Stimulated activated naive CD8-positive, alpha-beta T cell treated with anti-CD3 and anti-CD28 coated beads, Interleukin-15, Interleukin-2, amounts not matched to agents 100 ng/mL and 50 ng/mL, for 24 hours (primary cell): Measurements from ENCODE around the gene DACT2.
"Not testable (repeated sequence)": the region's sequence is repeated elsewhere in the genome, so short reads cannot be mapped to it uniquely, and the experiment has no call there.

Experiments used
- H3K27ac Mint-ChIP-seq: one replicate; pipeline ENCODE4 v1.8.0; 2021; ENCODE audit warnings: mild to moderate bottlenecking, mixed read lengths
- H3K27me3 Mint-ChIP-seq: one replicate; pipeline ENCODE4 v1.8.0; 2021; ENCODE audit warnings: mixed read lengths
- H3K36me3 Mint-ChIP-seq: one replicate; pipeline ENCODE4 v1.8.0; 2021; ENCODE audit warnings: low read depth, mixed read lengths
- H3K4me1 Mint-ChIP-seq: one replicate; pipeline ENCODE4 v1.8.0; 2021; ENCODE audit warnings: low read depth, mixed read lengths
- H3K4me3 Mint-ChIP-seq: one replicate; pipeline ENCODE4 v1.8.0; 2021; ENCODE audit warnings: mild to moderate bottlenecking, mixed read lengths
- H3K9me3 Mint-ChIP-seq: one replicate; pipeline ENCODE4 v1.8.0; 2021; ENCODE audit warnings: mixed read lengths

DACT2 gene

GRCh38 chr6:168318579-168319278 lies 848 bp downstream of the DACT2 start:
- H3K27ac Mint-ChIP-seq = no peak overlapping the region
- H3K36me3 Mint-ChIP-seq = no peaks in the 10 kb centered on the region
- H3K9me3 Mint-ChIP-seq = no peaks in the 10 kb centered on the region
- no peak overlapping the region for H3K4me3 Mint-ChIP-seq
- peaks cover 48% of the 10 kb centered on the region for H3K27me3 Mint-ChIP-seq
- H3K4me1 Mint-ChIP-seq = no peaks in the 10 kb centered on the region

- H3K4me3 Mint-ChIP-seq = no peak overlapping the region
- H3K27ac Mint-ChIP-seq = no peak overlapping the region
- peaks cover 53% of the 10 kb centered on the region for H3K27me3 Mint-ChIP-seq
- H3K36me3 Mint-ChIP-seq = no peaks in the 10 kb centered on the region
- H3K4me1 Mint-ChIP-seq = no peaks in the 10 kb centered on the region
- no peaks in the 10 kb centered on the region for H3K9me3 Mint-ChIP-seq
Measured at GRCh38 chr6:168318090-168318489, 1.5 kb downstream of the DACT2 start.

- Mint-ChIP-seq H3K27ac (no peak overlapping the region), H3K4me1 (no peaks in the 10 kb centered on the region), H3K4me3 (no peak overlapping the region), H3K27me3 (peaks cover 34% of the 10 kb centered on the region), H3K9me3 (no peaks in the 10 kb centered on the region), H3K36me3 (no peaks in the 10 kb centered on the region)
Measured at GRCh38 chr6:168315596-168315995, 4.0 kb downstream of the DACT2 start.

DNA sequence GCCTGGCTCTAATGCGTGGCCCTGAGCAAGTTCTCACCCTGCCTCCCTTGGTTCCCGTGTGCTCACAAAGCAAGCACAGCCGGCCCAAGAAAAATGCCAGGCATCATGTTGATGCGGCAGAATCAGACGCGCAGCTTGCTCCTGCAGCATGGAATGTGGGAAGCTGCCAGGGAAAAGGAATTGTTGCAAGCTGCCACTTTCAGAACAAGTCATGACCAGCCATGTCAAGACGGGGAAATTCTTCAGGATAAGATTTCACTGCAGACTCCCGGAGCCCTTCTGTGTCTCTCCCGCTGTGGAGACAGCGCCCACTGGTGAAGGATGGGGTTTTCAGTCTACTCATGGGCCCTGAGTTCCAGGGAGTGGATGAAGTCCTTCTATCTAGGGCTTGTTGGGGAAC lies 4.6 kb downstream of the DACT2 start:
- Mint-ChIP-seq H3K4me3 (no peak overlapping the region), H3K9me3 (no peaks in the 10 kb centered on the region), H3K4me1 (no peaks in the 10 kb centered on the region), H3K36me3 (no peaks in the 10 kb centered on the region), H3K27me3 (peaks cover 30% of the 10 kb centered on the region), H3K27ac (no peak overlapping the region)

DNA sequence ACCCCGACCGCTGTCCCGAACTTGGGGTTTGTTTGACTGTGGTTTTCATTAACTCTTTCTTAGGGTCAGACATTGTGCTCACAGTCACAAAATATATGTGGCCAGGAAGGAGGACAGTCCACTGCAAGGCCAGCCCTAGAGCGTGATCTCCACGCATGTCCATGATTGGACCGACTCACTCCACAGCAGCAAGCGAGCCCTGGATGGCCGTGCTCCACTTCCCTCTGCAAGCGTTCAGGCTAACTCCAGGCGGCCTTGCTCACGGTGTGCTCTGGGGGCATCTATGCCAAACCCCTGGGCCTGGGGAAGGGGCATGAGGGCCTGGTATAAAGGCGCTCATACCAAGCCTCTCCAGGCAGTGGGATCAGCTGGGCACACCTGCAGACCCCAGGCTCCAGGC lies 5.6 kb downstream of the DACT2 start:
- H3K4me3 Mint-ChIP-seq = no peak overlapping the region

GRCh38 chr6:168313431-168314011 lies 6.1 kb downstream of the DACT2 start:
- H3K27ac Mint-ChIP-seq = no peak overlapping the region

More for the DNA sequence above, 5.6 kb downstream of the DACT2 start:
- Mint-ChIP-seq H3K27ac (no peak overlapping the region), H3K4me1 (no peaks in the 10 kb centered on the region), H3K36me3 (no peaks in the 10 kb centered on the region), H3K9me3 (no peaks in the 10 kb centered on the region), H3K27me3 (peaks cover 29% of the 10 kb centered on the region)

DNA sequence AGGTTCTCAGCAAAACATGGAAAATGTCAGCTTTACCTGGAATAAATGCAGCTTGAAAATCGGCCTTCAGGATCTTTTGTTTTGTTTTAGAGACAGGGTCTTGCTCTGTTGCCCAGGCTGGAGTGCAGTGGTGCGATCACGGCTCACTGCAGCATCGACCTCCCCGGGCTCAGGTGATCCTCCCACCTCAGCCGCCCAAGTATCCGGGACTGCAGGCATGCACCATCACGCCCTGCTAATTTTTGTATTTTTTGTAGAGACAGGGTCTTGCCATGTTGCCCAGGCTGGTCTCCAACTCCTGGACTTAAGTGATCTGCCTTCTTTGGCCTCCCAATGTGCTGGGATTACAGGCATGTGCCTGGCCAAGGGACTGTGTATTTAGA lies 7.5 kb downstream of the DACT2 start:
- not testable (repeated sequence) for H3K9me3 Mint-ChIP-seq, H3K27ac Mint-ChIP-seq, H3K36me3 Mint-ChIP-seq, H3K4me3 Mint-ChIP-seq, H3K4me1 Mint-ChIP-seq
- peaks cover 19% of the 10 kb centered on the region for H3K27me3 Mint-ChIP-seq

More at GRCh38 chr6:168313431-168314011, 6.1 kb downstream of the DACT2 start:
- no peak overlapping the region for H3K4me3 Mint-ChIP-seq
- no peaks in the 10 kb centered on the region for H3K4me1 Mint-ChIP-seq
- peaks cover 24% of the 10 kb centered on the region for H3K27me3 Mint-ChIP-seq
- no peaks in the 10 kb centered on the region for H3K36me3 Mint-ChIP-seq
- H3K9me3 Mint-ChIP-seq = no peaks in the 10 kb centered on the region

- Mint-ChIP-seq H3K9me3 (no peaks in the 10 kb centered on the region), H3K4me3 (no peak overlapping the region), H3K4me1 (no peaks in the 10 kb centered on the region), H3K27ac (no peak overlapping the region), H3K36me3 (no peaks in the 10 kb centered on the region), H3K27me3 (peaks cover 19% of the 10 kb centered on the region)
Measured at GRCh38 chr6:168311410-168312124, 8.0 kb downstream of the DACT2 start.

- Mint-ChIP-seq H3K9me3 (no peaks in the 10 kb centered on the region), H3K27ac (no peak overlapping the region), H3K27me3 (peaks cover 17% of the 10 kb centered on the region), H3K4me3 (no peak overlapping the region), H3K36me3 (no peaks in the 10 kb centered on the region), H3K4me1 (no peaks in the 10 kb centered on the region)
Measured at GRCh38 chr6:168310945-168311344, 8.6 kb downstream of the DACT2 start.

GRCh38 chr6:168310403-168310802 lies 9.2 kb downstream of the DACT2 start:
- Mint-ChIP-seq H3K27me3 (peaks cover 14% of the 10 kb centered on the region), H3K36me3 (no peaks in the 10 kb centered on the region), H3K9me3 (no peaks in the 10 kb centered on the region), H3K4me3 (no peak overlapping the region), H3K4me1 (no peaks in the 10 kb centered on the region), H3K27ac (no peak overlapping the region)

GRCh38 chr6:168309997-168310396 lies 9.6 kb downstream of the DACT2 start:
- Mint-ChIP-seq H3K27ac (no peak overlapping the region), H3K4me1 (no peaks in the 10 kb centered on the region), H3K9me3 (no peaks in the 10 kb centered on the region), H3K27me3 (peaks cover 14% of the 10 kb centered on the region), H3K4me3 (no peak overlapping the region), H3K36me3 (no peaks in the 10 kb centered on the region)

DNA sequence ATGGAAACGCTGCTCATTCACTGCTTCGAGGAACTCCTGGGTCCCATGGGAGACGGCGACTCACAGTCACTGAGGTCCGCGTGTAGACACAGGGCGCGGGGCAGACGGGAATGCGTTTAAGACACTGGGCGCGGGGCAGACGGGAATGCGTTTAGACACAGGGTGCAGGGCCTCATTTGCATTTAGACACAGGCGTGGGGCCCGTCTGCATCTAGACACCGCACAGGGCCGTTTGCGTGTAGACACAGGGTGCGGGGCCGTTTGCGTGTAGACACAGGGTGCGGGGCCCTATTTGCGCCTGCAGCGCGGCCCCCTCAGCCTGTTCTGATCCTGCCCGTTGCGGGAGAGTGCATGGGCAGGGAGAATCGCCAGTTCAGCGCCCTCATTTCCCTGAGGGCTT lies 10.4 kb downstream of the DACT2 start:
- Mint-ChIP-seq H3K4me3 (no peak overlapping the region), H3K36me3 (no peaks in the 10 kb centered on the region), H3K9me3 (no peaks in the 10 kb centered on the region), H3K4me1 (no peaks in the 10 kb centered on the region), H3K27ac (no peak overlapping the region), H3K27me3 (peaks cover 13% of the 10 kb centered on the region)

DNA sequence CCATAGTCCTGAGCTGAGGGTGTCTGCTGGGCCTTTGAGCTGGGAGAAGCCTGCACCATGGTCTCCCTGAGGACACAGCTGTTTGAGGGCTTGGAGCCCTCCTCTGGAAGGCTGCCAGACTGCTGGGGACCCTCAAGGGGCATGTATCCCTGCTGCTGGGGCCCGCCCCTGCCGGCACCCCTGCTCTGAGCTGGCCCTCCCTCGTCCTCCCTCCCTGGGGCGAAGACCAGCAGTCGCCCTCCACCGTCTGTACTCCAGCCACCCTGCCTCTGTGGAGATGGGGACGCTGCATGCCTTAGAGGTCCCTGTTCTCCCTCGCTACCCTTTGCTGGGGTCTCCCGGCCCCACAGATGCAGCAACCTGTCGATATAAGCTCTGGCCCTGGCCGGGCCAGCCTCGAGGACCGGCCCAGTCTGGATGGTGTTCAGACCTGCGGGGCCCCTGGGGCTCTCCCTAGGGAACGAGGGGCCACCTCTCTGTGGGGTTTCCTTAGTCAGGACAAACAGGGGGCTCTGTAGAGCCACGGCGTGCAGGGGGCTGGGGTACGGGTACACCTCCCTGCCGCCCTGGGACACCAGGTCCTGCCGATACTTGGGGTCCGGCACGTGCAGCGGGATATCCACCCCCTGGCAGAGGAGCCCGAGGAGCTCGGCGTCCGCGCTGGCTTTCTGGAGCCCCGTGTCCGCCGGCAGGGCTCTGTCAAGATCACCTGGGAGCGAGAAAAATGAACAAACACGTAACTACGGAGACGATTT lies 11.0 kb downstream of the DACT2 start:
- H3K4me3 Mint-ChIP-seq = no peak overlapping the region
- H3K27ac Mint-ChIP-seq = no peak overlapping the region

DNA sequence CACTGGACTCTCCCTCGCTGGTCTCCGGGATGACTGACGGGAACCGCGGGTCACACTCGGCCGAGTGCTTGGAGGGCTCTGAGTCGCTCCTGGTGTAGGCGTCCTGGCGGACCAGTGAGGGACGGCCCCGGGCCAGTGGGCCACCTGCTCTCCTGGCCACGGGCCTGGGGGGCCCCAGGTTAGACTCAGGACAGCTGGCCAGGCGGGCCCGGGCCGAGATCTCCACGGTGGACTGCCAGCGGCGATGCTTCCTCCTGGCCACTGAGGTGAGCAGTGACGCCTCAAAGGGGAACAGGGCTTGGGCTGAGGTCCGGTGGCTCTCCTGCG lies 11.9 kb downstream of the DACT2 start:
- no peaks in the 10 kb centered on the region for H3K9me3 Mint-ChIP-seq
- no peak overlapping the region for H3K4me3 Mint-ChIP-seq
- no peaks in the 10 kb centered on the region for H3K36me3 Mint-ChIP-seq
- no peaks in the 10 kb centered on the region for H3K4me1 Mint-ChIP-seq
- H3K27ac Mint-ChIP-seq = no peak overlapping the region
- H3K27me3 Mint-ChIP-seq = peaks cover 3% of the 10 kb centered on the region

More for the DNA sequence above, 11.0 kb downstream of the DACT2 start:
- H3K27me3 Mint-ChIP-seq = peaks cover 7% of the 10 kb centered on the region
- no peaks in the 10 kb centered on the region for H3K4me1 Mint-ChIP-seq
- H3K36me3 Mint-ChIP-seq = no peaks in the 10 kb centered on the region
- H3K9me3 Mint-ChIP-seq = no peaks in the 10 kb centered on the region
